HEK293 (cell line): ENCODE measurements around the gene LRRC59.
A peak's percentile ranks its signal among the peaks of the same experiment; 100 is the strongest.

Source experiments
- CTCF ChIA-PET: fragments of 350-600 bp; formaldehyde crosslinking; extraction: SDS; loops from one replicate; lab custom pipeline; 2021; ENCODE audit warnings: antibody characterized with exemption; lab: Yijun Ruan, JAX
- POLR2A ChIA-PET: fragments of 300-600 bp; formaldehyde crosslinking; extraction: SDS; loops from one replicate; lab custom pipeline; 2020; ENCODE audit warnings: antibody characterized with exemption, inconsistent platforms; lab: Yijun Ruan, JAX
- H3K27ac ChIP-seq: fragments of 200-500 bp; sonication (Bioruptor generic); 2 replicates; pipeline ENCODE4 v1.5.1; 2014; ENCODE audit warnings: low read depth, low read length, control low read depth, inconsistent platforms; ENCODE audit errors: extremely low read depth
- H3K36me3 ChIP-seq, 2 experiments: fragments of 200-500 bp in 1 of 2; sonication (Bioruptor generic) in 1 of 2; 1 replicate in 1 of 2; 2 replicates in 1 of 2; pipeline ENCODE4 v1.5.1; 2014 to 2017; ENCODE audit warnings: inconsistent platforms in 2 of 2, low read length in 2 of 2; ENCODE audit not compliant: control insufficient read depth in 2 of 2, insufficient read depth in 1 of 2
- H3K4me1 ChIP-seq: fragments of 200-500 bp; sonication (Bioruptor generic); 2 replicates; pipeline ENCODE4 v1.5.1; 2014; ENCODE audit warnings: mild to moderate bottlenecking, low read length, inconsistent platforms; ENCODE audit not compliant: control insufficient read depth, insufficient read depth
- H3K4me3 ChIP-seq: 2 replicates; pipeline ENCODE4 v1.5.1; 2011; ENCODE audit warnings: low read depth, mild to moderate bottlenecking, control low read depth, low read length, moderate library complexity
- H3K9me3 ChIP-seq: fragments of 200-500 bp; sonication (Bioruptor generic); 2 replicates; pipeline ENCODE4 v1.5.1; 2014; ENCODE audit warnings: low read depth, low read length, inconsistent platforms; ENCODE audit not compliant: control insufficient read depth, insufficient read depth
- EGR2 ChIP-seq: fragments of 450-650 bp; formaldehyde crosslinking; IDR thresholded peaks from 2 replicates; pipeline ENCODE4 v1.5.1; 2016; ENCODE audit warnings: low read depth, missing biosample characterization, missing genetic modification characterization
- KLF9 ChIP-seq: fragments of 450-650 bp; formaldehyde crosslinking; IDR thresholded peaks from 2 replicates; pipeline ENCODE4 v1.5.1; 2016; ENCODE audit warnings: missing biosample characterization, missing genetic modification characterization, low read depth
- MZF1 ChIP-seq: fragments of 450-650 bp; formaldehyde crosslinking; IDR thresholded peaks from 2 replicates; pipeline ENCODE4 v1.5.1; 2017; ENCODE audit warnings: missing biosample characterization, missing genetic modification characterization, borderline replicate concordance
- PRDM10 ChIP-seq: fragments of 450-650 bp; formaldehyde crosslinking; IDR thresholded peaks from 2 replicates; pipeline ENCODE4 v1.5.1; 2016; ENCODE audit warnings: missing biosample characterization, missing genetic modification characterization
- SP2 ChIP-seq: fragments of 450-650 bp; formaldehyde crosslinking; IDR thresholded peaks from 2 replicates; pipeline ENCODE4 v1.5.1; 2016; ENCODE audit warnings: missing biosample characterization, missing genetic modification characterization
- WT1 ChIP-seq: fragments of 450-650 bp; formaldehyde crosslinking; IDR thresholded peaks from 2 replicates; pipeline ENCODE4 v1.5.1; 2016; ENCODE audit warnings: missing biosample characterization, missing genetic modification characterization
- ZBTB10 ChIP-seq: fragments of 450-650 bp; formaldehyde crosslinking; IDR thresholded peaks from 2 replicates; pipeline ENCODE4 v1.5.1; 2016; ENCODE audit warnings: missing biosample characterization, missing genetic modification characterization
- ZBTB17 ChIP-seq: fragments of 450-650 bp; formaldehyde crosslinking; IDR thresholded peaks from 2 replicates; pipeline ENCODE4 v1.5.1; 2016; ENCODE audit warnings: missing biosample characterization, missing genetic modification characterization
- ZBTB7A ChIP-seq: fragments of 450-650 bp; formaldehyde crosslinking; IDR thresholded peaks from 2 replicates; pipeline ENCODE4 v1.5.1; 2016; ENCODE audit warnings: low read depth, missing biosample characterization, missing genetic modification characterization
- ZFHX2 ChIP-seq: fragments of 450-650 bp; formaldehyde crosslinking; conservative IDR thresholded peaks from 2 replicates; pipeline ENCODE4 v1.5.1; 2016; ENCODE audit warnings: missing biosample characterization, missing genetic modification characterization
- ZNF140 ChIP-seq: fragments of 450-650 bp; formaldehyde crosslinking; IDR thresholded peaks from 2 replicates; pipeline ENCODE4 v1.5.1; 2016; ENCODE audit warnings: missing biosample characterization, missing genetic modification characterization
- ZNF184 ChIP-seq: fragments of 450-650 bp; IDR thresholded peaks from 2 replicates; pipeline ENCODE4 v1.5.1; 2018; ENCODE audit warnings: missing biosample characterization, mild to moderate bottlenecking, missing genetic modification characterization
- ZNF211 ChIP-seq: fragments of 450-650 bp; formaldehyde crosslinking; IDR thresholded peaks from 2 replicates; pipeline ENCODE4 v1.5.1; 2016; ENCODE audit warnings: low read depth, missing biosample characterization, missing genetic modification characterization
- ZNF24 ChIP-seq: fragments of 450-650 bp; formaldehyde crosslinking; IDR thresholded peaks from 2 replicates; pipeline ENCODE4 v1.5.1; 2016; ENCODE audit warnings: missing biosample characterization, missing genetic modification characterization
- ZNF324 ChIP-seq: fragments of 450-650 bp; formaldehyde crosslinking; IDR thresholded peaks from 2 replicates; pipeline ENCODE4 v1.5.1; 2016; ENCODE audit warnings: missing biosample characterization, missing genetic modification characterization
- ZNF350 ChIP-seq: fragments of 450-650 bp; formaldehyde crosslinking; IDR thresholded peaks from 2 replicates; pipeline ENCODE4 v1.5.0; 2017; ENCODE audit warnings: missing biosample characterization, mild to moderate bottlenecking, missing genetic modification characterization
- ZNF48 ChIP-seq: fragments of 450-650 bp; formaldehyde crosslinking; IDR thresholded peaks from 2 replicates; pipeline ENCODE4 v1.5.1; 2016; ENCODE audit warnings: missing biosample characterization, missing genetic modification characterization
- ZNF530 ChIP-seq: fragments of 450-650 bp; formaldehyde crosslinking; IDR thresholded peaks from 2 replicates; pipeline ENCODE4 v1.5.1; 2016; ENCODE audit warnings: low read depth, missing biosample characterization, missing genetic modification characterization
- ZNF623 ChIP-seq: fragments of 450-650 bp; formaldehyde crosslinking; IDR thresholded peaks from 2 replicates; pipeline ENCODE4 v1.5.1; 2016; ENCODE audit warnings: missing biosample characterization, missing genetic modification characterization
- TF ChIP-seq, protein P1 (sequence below): fragments of 450-650 bp; formaldehyde crosslinking; IDR thresholded peaks from 2 replicates; pipeline ENCODE4 v1.5.1; 2016; ENCODE audit warnings: missing biosample characterization, missing genetic modification characterization, low read depth

The LRRC59 gene

DNA sequence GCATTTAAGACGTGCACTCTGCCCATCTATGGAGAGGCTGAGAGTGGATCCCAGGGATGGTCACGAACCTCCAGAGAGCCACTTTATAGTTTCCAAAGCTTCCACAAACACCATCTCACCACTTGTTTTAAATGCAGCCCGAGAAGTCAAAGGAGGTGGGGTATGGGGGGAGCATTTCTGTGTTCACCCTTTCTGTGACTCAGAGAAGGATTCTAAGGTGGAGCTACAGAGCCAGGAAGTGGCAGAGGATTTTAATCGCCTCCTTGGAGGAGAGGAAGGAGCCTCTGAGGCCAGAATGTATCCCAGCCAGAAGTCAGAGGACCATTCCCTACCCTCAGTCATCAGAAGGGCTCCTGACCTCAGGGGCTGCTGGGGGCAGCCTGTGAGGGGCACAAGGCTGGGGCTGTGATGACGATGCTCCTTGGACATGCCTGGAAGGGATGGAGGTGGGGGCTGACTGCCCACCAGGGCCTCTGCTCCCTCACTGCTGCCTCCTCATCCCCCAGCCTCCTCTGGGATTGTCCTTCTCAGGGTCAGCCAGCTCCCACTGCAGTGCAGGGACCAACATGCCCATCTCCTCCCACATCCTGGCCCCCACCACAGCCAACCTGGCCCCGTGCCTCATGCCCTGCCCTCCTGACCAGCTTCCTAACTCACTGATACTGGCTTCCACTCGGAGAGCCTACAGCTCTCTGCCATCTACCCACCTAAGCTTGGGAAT lies 48.6 kb downstream of the LRRC59 start:
- Histone ChIP-seq H3K9me3 (no peaks in the 10 kb centered on the region), H3K4me3 (no peak overlapping the region), H3K4me1 (peaks cover 11% of the 10 kb centered on the region), H3K27ac (no peak overlapping the region), H3K36me3 (peaks cover 0 to 27% of the 10 kb centered on the region in 2 experiments; a peak in 1 of 3 replicates)
- ChIA-PET POLR2A (interaction anchor here (0.7 to 1.5 kb wide), 3 partner anchors 11 to 48 kb away, joined by 3 to 8 read pairs (median 4); partner anchors contain the start of gene LRRC59), CTCF (interaction anchor here (1.0 to 4.2 kb wide), 3 partner anchors 13 to 147 kb away, joined by 3 to 39 read pairs (median 5); partner anchors contain the start of gene LRRC59)
- TF ChIP-seq KLF9 (tag by site-specific recombination), result no peak
- TF ChIP-seq ZNF530 (tag by site-specific recombination), result no peak
- TF ChIP-seq ZNF623, result no peak
- peak; percentile 56; the same call in 1 of the 2 replicates for TF ChIP-seq EGR2 (tag by site-specific recombination)
- no peak for TF ChIP-seq ZNF24
- peak; percentile 37 for TF ChIP-seq ZFHX2 (tag by site-specific recombination)
- TF ChIP-seq MZF1, result no peak
- TF ChIP-seq ZBTB7A (tag by site-specific recombination), result no peak
- no peak for TF ChIP-seq ZNF350 (tag by site-specific recombination)
- no peak for TF ChIP-seq ZNF324 (tag by site-specific recombination)
- TF ChIP-seq ZBTB10 (tag by site-specific recombination), result no peak
- TF ChIP-seq, protein P1, sequence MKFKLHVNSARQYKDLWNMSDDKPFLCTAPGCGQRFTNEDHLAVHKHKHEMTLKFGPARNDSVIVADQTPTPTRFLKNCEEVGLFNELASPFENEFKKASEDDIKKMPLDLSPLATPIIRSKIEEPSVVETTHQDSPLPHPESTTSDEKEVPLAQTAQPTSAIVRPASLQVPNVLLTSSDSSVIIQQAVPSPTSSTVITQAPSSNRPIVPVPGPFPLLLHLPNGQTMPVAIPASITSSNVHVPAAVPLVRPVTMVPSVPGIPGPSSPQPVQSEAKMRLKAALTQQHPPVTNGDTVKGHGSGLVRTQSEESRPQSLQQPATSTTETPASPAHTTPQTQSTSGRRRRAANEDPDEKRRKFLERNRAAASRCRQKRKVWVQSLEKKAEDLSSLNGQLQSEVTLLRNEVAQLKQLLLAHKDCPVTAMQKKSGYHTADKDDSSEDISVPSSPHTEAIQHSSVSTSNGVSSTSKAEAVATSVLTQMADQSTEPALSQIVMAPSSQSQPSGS (tag by site-specific recombination), result no peak
- TF ChIP-seq ZBTB17 (tag by site-specific recombination), result no peak

DNA sequence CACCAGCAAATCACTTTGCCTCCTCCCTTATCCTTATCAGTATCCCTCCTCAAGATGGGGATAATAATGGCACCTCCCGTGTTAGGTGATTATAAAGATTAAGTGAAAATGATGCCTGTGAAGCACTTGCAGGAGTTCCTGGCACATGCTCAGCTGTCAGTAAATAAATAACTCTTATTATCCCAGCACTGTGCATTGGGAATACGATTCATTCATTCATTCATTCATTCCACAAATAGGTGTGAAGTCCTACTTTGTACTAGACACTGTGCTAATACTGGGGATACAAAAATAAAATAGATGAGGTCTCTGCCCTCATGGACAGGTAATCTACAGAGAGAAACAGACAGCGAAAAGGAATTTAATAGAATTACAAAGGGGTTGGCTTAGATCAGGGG lies 49.4 kb downstream of the LRRC59 start:
- Histone ChIP-seq H3K4me3 (no peak overlapping the region), H3K9me3 (no peaks in the 10 kb centered on the region), H3K27ac (no peak overlapping the region), H3K36me3 (peaks cover 0 to 19% of the 10 kb centered on the region in 2 experiments; a peak in 1 of 3 replicates), H3K4me1 (peaks cover 11% of the 10 kb centered on the region)
- TF ChIP-seq WT1 (tag by site-specific recombination), result peak; percentile 41; the same call in 1 of the 2 replicates
- no peak for TF ChIP-seq SP2 (tag by site-specific recombination)
- TF ChIP-seq PRDM10 (tag by site-specific recombination), result 0 out of 2 replicates have a peak, but pooled peaks have one; percentile 3
- TF ChIP-seq ZNF24, result peak; percentile 65
- no peak for TF ChIP-seq ZNF48 (tag by site-specific recombination)
- TF ChIP-seq ZNF211 (tag by site-specific recombination), result no peak
- no peak for TF ChIP-seq ZNF140 (tag by site-specific recombination)
- TF ChIP-seq ZNF184 (tag by site-specific recombination), result no peak
- CTCF ChIA-PET, result interaction anchor here (1.9 to 4.2 kb wide), 2 partner anchors 14 to 148 kb away, joined by 8 to 39 read pairs; no protein-coding TSS in a partner anchor
- POLR2A ChIA-PET, result interaction anchor here (0.6 to 1.5 kb wide), 4 partner anchors 15 to 49 kb away, joined by 3 to 8 read pairs (median 3); partner anchors contain the start of gene LRRC59
